H1 (cell line): Measurements from ENCODE around the gene RWDD1. TPM values are rescaled to one million over a fixed set of nuclear protein-coding genes. Genes with fewer than 3 reads are reported as not detected.

Experiments
- CTCF ChIA-PET: fragments of 300-600 bp; sonication (Branson Sonifier 250); formaldehyde crosslinking; loops from one replicate; lab custom pipeline; 2021; ENCODE audit not compliant: partially characterized antibody; lab: Charles Lee
- POLR2A ChIA-PET: fragments of 300-600 bp; sonication (Branson Sonifier 250); formaldehyde crosslinking; loops from one replicate; lab custom pipeline; 2021; ENCODE audit warnings: inconsistent platforms; ENCODE audit not compliant: partially characterized antibody; lab: Charles Lee
- DNase-seq, 2 experiments: peaks; one replicate each; pipeline versions ENCODE4 v3.0.0 to v3.0.0-alpha.2; 2010 to 2022; ENCODE audit warnings: low spot score in 2 of 2, low read depth in 1 of 2, mixed read lengths in 1 of 2
- FAIRE-seq: peaks from 2 replicates; lab custom pipeline; 2011; peaks lifted over from hg19 to GRCh38; lab: Jason Lieb, UNC
- H2AFZ ChIP-seq: 2 replicates; pipeline ENCODE4 v1.8.1; 2012; ENCODE audit warnings: low read length, inconsistent platforms
- H2AK5ac ChIP-seq: 2 replicates; pipeline ENCODE4 v1.6.1; 2013; ENCODE audit warnings: low read depth, low read length
- H2BK120ac ChIP-seq: replicated peaks from 2 replicates; pipeline ENCODE3; 2013; ENCODE audit warnings: low read depth, low read length, inconsistent platforms
- H2BK12ac ChIP-seq: 2 replicates; pipeline ENCODE4 v1.6.1; 2013; ENCODE audit warnings: low read depth, low read length
- H2BK15ac ChIP-seq: 2 replicates; pipeline ENCODE4 v1.6.1; 2013; ENCODE audit warnings: low read length
- H2BK20ac ChIP-seq: 2 replicates; pipeline ENCODE4 v1.6.1; 2013; ENCODE audit warnings: low read length
- H2BK5ac ChIP-seq: 2 replicates; pipeline ENCODE4 v1.6.1; 2013; ENCODE audit warnings: low read depth, low read length
- H3K14ac ChIP-seq: 2 replicates; pipeline ENCODE4 v1.6.1; 2013; ENCODE audit warnings: inconsistent platforms; ENCODE audit not compliant: insufficient read length
- H3K18ac ChIP-seq: 2 replicates; pipeline ENCODE4 v1.6.1; 2013; ENCODE audit warnings: low read length; ENCODE audit errors: extremely low read depth
- H3K23ac ChIP-seq: 2 replicates; pipeline ENCODE4 v1.6.1; 2013; ENCODE audit warnings: inconsistent platforms; ENCODE audit not compliant: insufficient read length
- H3K23me2 ChIP-seq: 2 replicates; pipeline ENCODE4 v1.6.1; 2013; ENCODE audit warnings: low read depth, low read length
- H3K27ac ChIP-seq: 2 replicates; pipeline ENCODE4 v1.6.1; 2011; ENCODE audit warnings: low read depth, low read length, inconsistent platforms
- H3K27me3 ChIP-seq, 4 experiments: replicated peaks in 1 of 4; 1 replicate in 1 of 4; 2 replicates in 3 of 4; pipeline versions ENCODE4 v1.6.1 to v1.8.1; 2011 to 2013; ENCODE audit warnings: low read length in 3 of 4, mild to moderate bottlenecking in 3 of 4, inconsistent platforms in 2 of 4, mixed read lengths in 2 of 4, moderate library complexity in 1 of 4; ENCODE audit not compliant: control insufficient read depth in 3 of 4, insufficient read depth in 3 of 4; ENCODE audit errors: extremely low read depth in 1 of 4
- H3K36me3 ChIP-seq, 4 experiments: 2 replicates each; pipeline versions ENCODE4 v1.6.1 to v1.8.1; 2011 to 2013; ENCODE audit warnings: mild to moderate bottlenecking in 4 of 4, low read length in 3 of 4, moderate library complexity in 2 of 4, control low read depth in 1 of 4, inconsistent platforms in 1 of 4; ENCODE audit not compliant: insufficient read depth in 4 of 4, control insufficient read depth in 2 of 4
- H3K4ac ChIP-seq: replicated peaks from 2 replicates; pipeline ENCODE3; 2013; ENCODE audit warnings: low read length, low read depth, mixed read lengths, inconsistent platforms; ENCODE audit not compliant: insufficient read length
- H3K4me1 ChIP-seq, 4 experiments: replicated peaks in 1 of 4; 1 replicate in 1 of 4; 2 replicates in 3 of 4; pipeline versions ENCODE4 v1.6.1 to v1.8.1; 2011 to 2013; ENCODE audit warnings: low read length in 3 of 4, inconsistent platforms in 2 of 4, mixed read lengths in 1 of 4; ENCODE audit not compliant: insufficient read depth in 4 of 4, control insufficient read depth in 3 of 4
- H3K4me2 ChIP-seq, 2 experiments: 2 replicates each; pipeline versions ENCODE4 v1.6.1 to v1.8.1; 2011 to 2013; ENCODE audit warnings: low read depth in 2 of 2, low read length in 2 of 2, control low read depth in 1 of 2, inconsistent platforms in 1 of 2, mild to moderate bottlenecking in 1 of 2; ENCODE audit not compliant: insufficient read depth in 1 of 2
- H3K4me3 ChIP-seq, 4 experiments: fragments of 200-600, 300-600 bp in 1 of 4; sonication (generic), shearing (Covaris generic), sonication (Bioruptor Twin) in 1 of 4; 2 replicates each; pipeline versions ENCODE4 v1.5.1 to v1.8.1; 2011 to 2016; ENCODE audit warnings: low read length in 4 of 4, low read depth in 3 of 4, control low read depth in 2 of 4, inconsistent platforms in 2 of 4, mild to moderate bottlenecking in 2 of 4, mixed read lengths in 1 of 4, moderate library complexity in 1 of 4; ENCODE audit not compliant: insufficient read depth in 2 of 4; ENCODE audit errors: extremely low read depth in 1 of 4
- H3K56ac ChIP-seq: replicated peaks from 2 replicates; pipeline ENCODE3; 2013; ENCODE audit warnings: low read depth, mild to moderate bottlenecking, mixed read lengths, low read length, inconsistent platforms; ENCODE audit not compliant: insufficient read length
- H3K79me1 ChIP-seq: 2 replicates; pipeline ENCODE4 v1.6.1; 2013; ENCODE audit warnings: low read depth, low read length, control low read depth
- H3K79me2 ChIP-seq, 2 experiments: 2 replicates each; pipeline versions ENCODE4 v1.6.1 to v1.8.1; 2012 to 2013; ENCODE audit warnings: low read length in 2 of 2, mild to moderate bottlenecking in 2 of 2, inconsistent platforms in 1 of 2; ENCODE audit not compliant: insufficient read depth in 2 of 2, control insufficient read depth in 1 of 2
- H3K9ac ChIP-seq, 4 experiments: replicated peaks in 1 of 4; 1 replicate in 1 of 4; 2 replicates in 3 of 4; pipeline versions ENCODE4 v1.6.1 to v1.8.1; 2011 to 2013; ENCODE audit warnings: low read depth in 3 of 4, low read length in 3 of 4, control low read depth in 2 of 4, mild to moderate bottlenecking in 2 of 4, moderate library complexity in 2 of 4, inconsistent platforms in 1 of 4; ENCODE audit errors: extremely low read depth in 1 of 4
- H3K9me3 ChIP-seq, 2 experiments: 2 replicates each; pipeline versions ENCODE4 v1.6.1 to v1.8.1; 2012 to 2013; ENCODE audit warnings: mild to moderate bottlenecking in 2 of 2, moderate library complexity in 2 of 2, control low read depth in 1 of 2, inconsistent platforms in 1 of 2, low read depth in 1 of 2, low read length in 1 of 2, mixed read lengths in 1 of 2; ENCODE audit not compliant: insufficient read depth in 2 of 2
- H4K20me1 ChIP-seq, 2 experiments: replicated peaks in 1 of 2; 2 replicates each; pipeline versions ENCODE3 to v1.8.1; 2011 to 2013; ENCODE audit warnings: inconsistent platforms in 2 of 2, low read length in 2 of 2, mild to moderate bottlenecking in 1 of 2; ENCODE audit not compliant: insufficient read depth in 2 of 2, control insufficient read depth in 1 of 2
- H4K5ac ChIP-seq: 2 replicates; pipeline ENCODE4 v1.6.1; 2013; ENCODE audit warnings: low read length, low read depth, mixed read lengths, inconsistent platforms; ENCODE audit not compliant: insufficient read length
- H4K8ac ChIP-seq: 2 replicates; pipeline ENCODE4 v1.8.0; 2013; ENCODE audit warnings: mild to moderate bottlenecking, moderate library complexity, low read length, inconsistent platforms; ENCODE audit not compliant: insufficient read depth; ENCODE audit errors: extremely low read depth
- H4K91ac ChIP-seq: replicated peaks from 2 replicates; pipeline ENCODE3; 2013; ENCODE audit warnings: low read length, mixed read lengths, inconsistent platforms; ENCODE audit not compliant: insufficient read length
- ATF3 ChIP-seq: IDR thresholded peaks from 2 replicates; pipeline ENCODE4 v1.6.1; 2011; ENCODE audit warnings: low read depth, mild to moderate bottlenecking, low read length; ENCODE audit not compliant: insufficient read depth
- CBX5 ChIP-seq: fragments of 300-800, 300-1000 bp; sonication (generic); IDR thresholded peaks from 2 replicates; pipeline ENCODE4 v1.7.1; 2016; ENCODE audit warnings: antibody characterized with exemption, low read length, low read depth
- NANOG ChIP-seq: IDR thresholded peaks from 2 replicates; pipeline ENCODE4 v1.6.1; 2011; ENCODE audit warnings: low read length, low read depth, mild to moderate bottlenecking, inconsistent platforms; ENCODE audit not compliant: insufficient read depth, poor library complexity, severe bottlenecking
- RXRA ChIP-seq: IDR thresholded peaks from 2 replicates; pipeline ENCODE4 v1.6.1; 2011; ENCODE audit warnings: low read depth, mild to moderate bottlenecking, low read length, moderate library complexity; ENCODE audit not compliant: insufficient read depth
- USF2 ChIP-seq: IDR thresholded peaks from 2 replicates; pipeline ENCODE4 v1.6.1; 2011; ENCODE audit warnings: low read length, improper control_type of control experiment
- YY1 ChIP-seq: IDR thresholded peaks from 2 replicates; pipeline ENCODE4 v1.6.1; 2011; ENCODE audit warnings: low read depth, mild to moderate bottlenecking, low read length
- WGBS, 2 experiments: shearing (Covaris generic) in 1 of 2; methylation state at CpG; one replicate each; pipeline versions ENCODE4 v1.1.6 to v1.1.7; 2013 to 2015; ENCODE audit warnings: low lambda C conversion rate in 2 of 2, mixed read lengths in 2 of 2, inconsistent platforms in 1 of 2, low coverage in 1 of 2, missing lambda C conversion rate in 1 of 2; ENCODE audit not compliant: insufficient replicate concordance in 2 of 2, insufficient coverage in 1 of 2, insufficient read length in 1 of 2; ENCODE audit errors: extremely low coverage in 1 of 2, missing lambda C conversion rate in 1 of 2; 5-methylcytosine and 5-hydroxymethylcytosine counted together
- polyA plus RNA-seq, 7 experiments: library from polyadenylated mRNA; depleted of rRNA in 3 of 7; stranded (reverse) in 5 of 7; unstranded in 2 of 7; fragments of >200 nt in 5 of 7; fragments of 200-250 nt in 2 of 7; gene quantifications; 1 replicate in 5 of 7; 2 replicates in 1 of 7; 4 replicates in 1 of 7; pipeline versions ENCODE4 v1.2.1 to v1.2.3, GENCODE V29; 2011 to 2013; ENCODE audit warnings: missing spikeins in 2 of 7, mixed read lengths in 2 of 7
- total RNA-seq: library from RNA; stranded (reverse); fragmentation: NEBNext Ultra II Directional; extraction: Animal tissue kit (Norgen Biotek cat#: 25700); gene quantifications from 2 replicates; pipeline ENCODE4 v1.2.1, GENCODE V29; 2021

RWDD1 gene
- total and polyA plus RNA-seq, 2 of the 8 experiments (the other 6 are each of a cell fraction or from before 2014, with no cell fraction given): 19.5 to 35.2 TPM

GRCh38 chr6:116625872-116626271, 54.6 kb downstream of the RWDD1 start:
- no peak overlapping the region for H3K56ac ChIP-seq
- H3K18ac ChIP-seq: no peak overlapping the region
- H3K14ac ChIP-seq: no peak overlapping the region
- H4K5ac ChIP-seq: no peak overlapping the region
- H3K27ac ChIP-seq: no peak overlapping the region
- H3K79me2 ChIP-seq: no peaks in the 10 kb centered on the region
- H3K23me2 ChIP-seq: no peaks in the 10 kb centered on the region
- H3K27me3 ChIP-seq: no peaks in the 10 kb centered on the region
- DNase-seq: no peak
- no peak overlapping the region for H3K23ac ChIP-seq
- no peak overlapping the region for H3K4me2 ChIP-seq
- no peak for TF ChIP-seq RXRA
- no peak for TF ChIP-seq USF2
- no peak for TF ChIP-seq YY1
- no peak for TF ChIP-seq NANOG
- TF ChIP-seq CBX5: no peak
- TF ChIP-seq ATF3: no peak
- H2BK12ac ChIP-seq: no peak overlapping the region
- no peak overlapping the region for H4K91ac ChIP-seq
- H3K4me3 ChIP-seq: no peak overlapping the region
- H3K9ac ChIP-seq: no peak overlapping the region
- H2BK20ac ChIP-seq: no peak overlapping the region
- H2AK5ac ChIP-seq: no peak overlapping the region
- H3K9me3 ChIP-seq: no peaks in the 10 kb centered on the region
- H4K8ac ChIP-seq: no peak overlapping the region
- no peak overlapping the region for H3K4ac ChIP-seq
- CTCF ChIA-PET: interaction anchor here (0.7 to 1.2 kb wide), 3 partner anchors 8 to 20 kb away, joined by 3 read pairs; partner anchors contain the start of gene RSPH4A
- no peaks in the 10 kb centered on the region for H4K20me1 ChIP-seq
- no peaks in the 10 kb centered on the region for H3K79me1 ChIP-seq
- no peaks in the 10 kb centered on the region for H3K4me1 ChIP-seq
- H2AFZ ChIP-seq: no peak overlapping the region
- no peaks in the 10 kb centered on the region for H3K36me3 ChIP-seq
- no peak for FAIRE-seq
- H2BK15ac ChIP-seq: no peak overlapping the region
- POLR2A ChIA-PET: interaction anchor here (4.2 kb wide), 1 partner anchor 10 kb away, joined by 25 read pairs; the partner anchor contains the start of gene RSPH4A
- H2BK5ac ChIP-seq: no peak overlapping the region
- no peak overlapping the region for H2BK120ac ChIP-seq
- 92% methylated on average over 3 of the region's 3 CpGs; no CpG with 5 or more reads in 1 of the 2 experiments for WGBS, 2 experiments
